A673 (cell line): ENCODE results near the gene STKLD1. TPM values are rescaled to one million over a fixed set of nuclear protein-coding genes. Genes with fewer than 3 reads are reported as not detected.

Source experiments
- BruUV-seq: library from RNA; stranded (reverse); fragments of 400-500 nt; replicated peaks from 2 replicates; lab custom pipeline; 2021; lab: Mats Ljungman, UMichigan
- CTCF ChIA-PET: fragments of 300-600 bp; sonication (Branson Sonifier 250); formaldehyde crosslinking; loops from one replicate; lab custom pipeline; 2022; ENCODE audit warnings: antibody characterized with exemption; lab: Charles Lee
- POLR2A ChIA-PET: fragments of 300-600 bp; sonication (Branson Sonifier 250); formaldehyde crosslinking; loops from one replicate; lab custom pipeline; 2022; ENCODE audit warnings: antibody characterized with exemption; ENCODE audit not compliant: low non-redundant PET; lab: Charles Lee
- DNase-seq: peaks from one replicate; pipeline ENCODE4 v3.0.0-alpha.2; 2015; ENCODE audit warnings: low spot score
- H3K27ac ChIP-seq: fragments of 200-600 bp; sonication (generic); 2 replicates; pipeline ENCODE4 v1.5.1; 2016; ENCODE audit warnings: mixed run types, low read depth, mild to moderate bottlenecking, mixed read lengths, antibody characterized with exemption, low read length; ENCODE audit not compliant: poor library complexity, severe bottlenecking
- H3K27me3 ChIP-seq: fragments of 200-600 bp; sonication (generic); replicated peaks from 2 replicates; pipeline ENCODE4 v1.6.1; 2017; ENCODE audit warnings: mixed run types, low read depth, mild to moderate bottlenecking, mixed read lengths, antibody characterized with exemption, low read length; ENCODE audit not compliant: insufficient read depth, poor library complexity
- H3K36me3 ChIP-seq: fragments of 200-600 bp; sonication (generic); 2 replicates; pipeline ENCODE4 v1.6.1; 2016; ENCODE audit warnings: mixed run types, mild to moderate bottlenecking, mixed read lengths, antibody characterized with exemption, low read length; ENCODE audit not compliant: insufficient read depth, poor library complexity, severe bottlenecking
- H3K4me1 ChIP-seq: fragments of 200-600 bp; sonication (generic); 2 replicates; pipeline ENCODE4 v1.6.1; 2017; ENCODE audit warnings: mixed run types, mild to moderate bottlenecking, mixed read lengths, antibody characterized with exemption, low read length; ENCODE audit not compliant: insufficient read depth, poor library complexity, severe bottlenecking
- H3K4me3 ChIP-seq: fragments of 200-600 bp; sonication (generic); 2 replicates; pipeline ENCODE4 v1.5.1; 2016; ENCODE audit warnings: low read depth, mixed run types, mild to moderate bottlenecking, mixed read lengths, low read length; ENCODE audit not compliant: poor library complexity, severe bottlenecking
- H3K9me3 ChIP-seq: fragments of 200-600 bp; sonication (generic); 2 replicates; pipeline ENCODE4 v1.6.1; 2016; ENCODE audit warnings: mixed run types, low read depth, mild to moderate bottlenecking, mixed read lengths, antibody characterized with exemption, low read length; ENCODE audit not compliant: poor library complexity, severe bottlenecking
- CTCF ChIP-seq: fragments of 300-800, 200-600 bp; sonication (generic); conservative IDR thresholded peaks from 2 replicates; pipeline ENCODE4 v1.5.1; 2017; ENCODE audit warnings: low read depth, mild to moderate bottlenecking, antibody characterized with exemption, low read length, moderate library complexity, mixed read lengths
- EZH2 ChIP-seq: fragments of 200-600 bp; sonication (generic); IDR thresholded peaks from 2 replicates; pipeline ENCODE4 v1.6.1; 2017; ENCODE audit warnings: borderline replicate concordance, low read depth, mild to moderate bottlenecking, mixed read lengths, antibody characterized with exemption, low read length; ENCODE audit not compliant: poor library complexity, severe bottlenecking
- intact Hi-C: fragments of 100-400 bp; cut with micrococcal nuclease; formaldehyde crosslinking; loops from one replicate; pipeline ENCODE4 v1.10.0; 2022; ENCODE audit not compliant: unreplicated experiment
- total RNA-seq: library from RNA; stranded (reverse); gene quantifications from 2 replicates; pipeline ENCODE4 v1.2.3, GENCODE V29; 2021

Gene STKLD1
- total RNA-seq, 1 experiment from 2014 or later = 0.52 TPM

- ChIA-PET POLR2A (no interaction called here), CTCF (no interaction called here)
- no peak for TF ChIP-seq EZH2
- TF ChIP-seq CTCF = no peak
- Histone ChIP-seq H3K27me3 (no peaks in the 10 kb centered on the region), H3K4me3 (no peak overlapping the region), H3K27ac (no peak overlapping the region), H3K9me3 (no peaks in the 10 kb centered on the region), H3K4me1 (no peaks in the 10 kb centered on the region), H3K36me3 (no peaks in the 10 kb centered on the region)
- BruUV-seq = no TSS peak
- intact Hi-C loops = no loop called here
- no peak for DNase-seq
These were observed 77.5 kb downstream of the STKLD1 start for GRCh38 chr9:133453651-133454050.

- Histone ChIP-seq H3K4me3 (no peak overlapping the region), H3K9me3 (no peaks in the 10 kb centered on the region), H3K27me3 (no peaks in the 10 kb centered on the region), H3K27ac (no peak overlapping the region), H3K4me1 (peaks cover 5% of the 10 kb centered on the region), H3K36me3 (no peaks in the 10 kb centered on the region)
- intact Hi-C loops = no loop called here
- ChIA-PET POLR2A (no interaction called here), CTCF (no interaction called here)
- DNase-seq = no peak
- BruUV-seq = no TSS peak
- no peak for TF ChIP-seq EZH2
- TF ChIP-seq CTCF = no peak
These were observed 78.2 kb downstream of the STKLD1 start for GRCh38 chr9:133454325-133454724.

- no TSS peak for BruUV-seq
- intact Hi-C loops = no loop called here
- Histone ChIP-seq H3K4me1 (peaks cover 5% of the 10 kb centered on the region), H3K9me3 (no peaks in the 10 kb centered on the region), H3K27ac (no peak overlapping the region), H3K36me3 (no peaks in the 10 kb centered on the region), H3K27me3 (no peaks in the 10 kb centered on the region), H3K4me3 (no peak overlapping the region)
- no peak for DNase-seq
- ChIA-PET POLR2A (no interaction called here), CTCF (no interaction called here)
- TF ChIP-seq CTCF (no peak), EZH2 (no peak)
These were observed 78.9 kb downstream of the STKLD1 start for GRCh38 chr9:133454943-133455673.

Other genes with a start within 250 kb of the STKLD1 start
- 1.8 and 2.6 TPM in 2 replicates for gene GBGT1, start 212.5 kb upstream of the STKLD1 start, total RNA-seq
- not detected in 2 replicates for gene OBP2B, start 167.1 kb upstream of the STKLD1 start, total RNA-seq
- not detected in 2 replicates for gene ABO, start 101.2 kb upstream of the STKLD1 start, total RNA-seq
- gene SURF6, start 40.2 kb upstream of the STKLD1 start, total RNA-seq = 34.7 and 36.6 TPM in 2 replicates
- 46.2 and 49.6 TPM in 2 replicates for gene MED22, start 28.2 kb upstream of the STKLD1 start, total RNA-seq
- 1,920 and 1,940 TPM in 2 replicates for gene RPL7A, start 28.1 kb upstream of the STKLD1 start, total RNA-seq
- gene SURF1, start 19.9 kb upstream of the STKLD1 start, total RNA-seq = 41.6 and 53.3 TPM in 2 replicates
- 35.0 and 42.0 TPM in 2 replicates for gene SURF2, start 19.8 kb upstream of the STKLD1 start, total RNA-seq
- gene SURF4, start 306 bp upstream of the STKLD1 start, total RNA-seq = 201 and 214 TPM in 2 replicates
- gene REXO4, start 41.6 kb downstream of the STKLD1 start, total RNA-seq = 32.0 and 35.9 TPM in 2 replicates
- 1.3 and 3.1 TPM in 2 replicates for gene ADAMTS13, start 46.0 kb downstream of the STKLD1 start, total RNA-seq
- 7.8 and 10.6 TPM in 2 replicates for gene CACFD1, start 83.6 kb downstream of the STKLD1 start, total RNA-seq
- 1.8 and 2.7 TPM in 2 replicates for gene SLC2A6, start 102.7 kb downstream of the STKLD1 start, total RNA-seq
- not detected in 2 replicates for gene MYMK, start 148.6 kb downstream of the STKLD1 start, total RNA-seq
- gene ADAMTSL2, start 158.3 kb downstream of the STKLD1 start, total RNA-seq = 0.06 TPM in 1 of 2 replicates, not detected in the other
- not detected in 2 replicates for gene FAM163B, start 233.0 kb downstream of the STKLD1 start, total RNA-seq